HepG2 (cell line): ENCODE data around the gene ZNF446. TPM values are rescaled to one million over a fixed set of nuclear protein-coding genes. Genes with fewer than 3 reads are reported as not detected.

Experiments used
- HDAC6 ChIP-seq: fragments of 200-600 bp; sonication (generic); IDR thresholded peaks from 2 replicates; pipeline ENCODE4 v1.7.0; 2017; ENCODE audit warnings: mild to moderate bottlenecking, antibody characterized with exemption, low read length, low read depth
- HNRNPLL ChIP-seq: fragments of 200-400 bp; formaldehyde crosslinking; IDR thresholded peaks from 2 replicates; pipeline ENCODE4 v1.6.1; 2017; ENCODE audit warnings: mild to moderate bottlenecking, low read depth, low read length; ENCODE audit not compliant: poor library complexity, severe bottlenecking
- KMT2B ChIP-seq: IDR thresholded peaks from 2 replicates; pipeline ENCODE4 v1.6.1; 2016; ENCODE audit warnings: missing genetic modification reagents, missing compliant biosample characterization
- MXD3 ChIP-seq: IDR thresholded peaks from 2 replicates; pipeline ENCODE4 v1.6.1; 2016; ENCODE audit warnings: mild to moderate bottlenecking, missing biosample characterization, missing genetic modification reagents
- POLR2AphosphoS5 ChIP-seq: IDR thresholded peaks from 2 replicates; pipeline ENCODE4 v1.6.1; 2012; ENCODE audit warnings: low read depth, low read length
- REPIN1 ChIP-seq: sonication (generic); formaldehyde crosslinking; IDR thresholded peaks from 2 replicates; pipeline ENCODE4 v1.8.0; 2022; ENCODE audit warnings: missing genetic modification reagents, low read depth, mild to moderate bottlenecking, borderline replicate concordance
- SMAD9 ChIP-seq: sonication (generic); formaldehyde crosslinking; IDR thresholded peaks from 2 replicates; pipeline ENCODE4 v1.5.1; 2020; ENCODE audit warnings: mild to moderate bottlenecking, missing genetic modification reagents
- SOX6 ChIP-seq, 2 experiments: fragments of 450-650 bp in 1 of 2; sonication (generic) in 1 of 2; formaldehyde crosslinking in 1 of 2; IDR thresholded peaks; 2 replicates each; pipeline versions ENCODE4 v1.4.0 to v1.6.1; 2017 to 2020; ENCODE audit warnings: antibody characterized with exemption in 1 of 2, mild to moderate bottlenecking in 1 of 2, missing genetic modification reagents in 1 of 2
- ZKSCAN8 ChIP-seq: IDR thresholded peaks from 2 replicates; pipeline ENCODE4 v1.6.1; 2016; ENCODE audit warnings: borderline replicate concordance, missing genetic modification reagents, missing compliant biosample characterization
- ZNF407 ChIP-seq: sonication (generic); formaldehyde crosslinking; IDR thresholded peaks from one replicate; pipeline ENCODE4 v1.5.1; 2020; ENCODE audit warnings: mild to moderate bottlenecking, missing genetic modification reagents; ENCODE audit errors: not compliant biosample characterization
- ZNF460 ChIP-seq: sonication (generic); formaldehyde crosslinking; IDR thresholded peaks from 2 replicates; pipeline ENCODE4 v1.5.1; 2020; ENCODE audit warnings: missing genetic modification reagents, mild to moderate bottlenecking, borderline replicate concordance
- ZNF510 ChIP-seq: sonication (generic); formaldehyde crosslinking; IDR thresholded peaks from 2 replicates; pipeline ENCODE4 v1.4.0; 2020; ENCODE audit warnings: low read depth, mild to moderate bottlenecking, missing genetic modification reagents
- ZNF567 ChIP-seq: sonication (generic); formaldehyde crosslinking; IDR thresholded peaks from 2 replicates; pipeline ENCODE4 v1.8.1; 2023; ENCODE audit warnings: mild to moderate bottlenecking, missing genetic modification reagents, borderline replicate concordance
- ZNF572 ChIP-seq: sonication (generic); formaldehyde crosslinking; IDR thresholded peaks from 2 replicates; pipeline ENCODE4 v1.5.1; 2020; ENCODE audit warnings: mild to moderate bottlenecking, missing genetic modification reagents
- ZNF749 ChIP-seq: sonication (generic); formaldehyde crosslinking; IDR thresholded peaks from 2 replicates; pipeline ENCODE4 v1.8.0; 2022; ENCODE audit warnings: mild to moderate bottlenecking, missing genetic modification reagents, moderate library complexity, borderline replicate concordance
- polyA plus RNA-seq, 8 experiments: library from polyadenylated mRNA; depleted of rRNA in 3 of 8; stranded (reverse) in 7 of 8; unstranded in 1 of 8; fragments of >200 nt; fragmentation: Illumina TruSeq in 4 of 8; extraction: Trizol in 4 of 8; gene quantifications; 2 replicates each; pipeline versions ENCODE4 v1.2.1 to v1.2.3, GENCODE V29; 2011 to 2016; ENCODE audit warnings: low read depth in 4 of 8, missing spikeins in 1 of 8, mixed read lengths in 1 of 8; ENCODE audit not compliant: insufficient read depth in 1 of 8
- total RNA-seq, 5 experiments: library from RNA; depleted of rRNA; stranded (reverse); fragments of >200 nt; fragmentation: Illumina TruSeq; extraction: Trizol; gene quantifications; 2 replicates each; pipeline ENCODE4 v1.2.3, GENCODE V29; 2016; ENCODE audit warnings: low read depth in 1 of 5
- TF ChIP-seq, protein P1 (sequence below): IDR thresholded peaks from 2 replicates; pipeline ENCODE4 v1.6.1; 2016; ENCODE audit warnings: missing biosample characterization, missing genetic modification reagents, low read depth
- TF ChIP-seq, protein P2 (sequence below): sonication (generic); formaldehyde crosslinking; IDR thresholded peaks from 2 replicates; pipeline ENCODE4 v1.4.0; 2020; ENCODE audit warnings: missing genetic modification reagents

Gene ZNF446
- total and polyA plus RNA-seq, 2 of the 13 experiments (the other 11 are each of a cell fraction or from before 2014, with no cell fraction given): 3.0 to 3.6 TPM

DNA sequence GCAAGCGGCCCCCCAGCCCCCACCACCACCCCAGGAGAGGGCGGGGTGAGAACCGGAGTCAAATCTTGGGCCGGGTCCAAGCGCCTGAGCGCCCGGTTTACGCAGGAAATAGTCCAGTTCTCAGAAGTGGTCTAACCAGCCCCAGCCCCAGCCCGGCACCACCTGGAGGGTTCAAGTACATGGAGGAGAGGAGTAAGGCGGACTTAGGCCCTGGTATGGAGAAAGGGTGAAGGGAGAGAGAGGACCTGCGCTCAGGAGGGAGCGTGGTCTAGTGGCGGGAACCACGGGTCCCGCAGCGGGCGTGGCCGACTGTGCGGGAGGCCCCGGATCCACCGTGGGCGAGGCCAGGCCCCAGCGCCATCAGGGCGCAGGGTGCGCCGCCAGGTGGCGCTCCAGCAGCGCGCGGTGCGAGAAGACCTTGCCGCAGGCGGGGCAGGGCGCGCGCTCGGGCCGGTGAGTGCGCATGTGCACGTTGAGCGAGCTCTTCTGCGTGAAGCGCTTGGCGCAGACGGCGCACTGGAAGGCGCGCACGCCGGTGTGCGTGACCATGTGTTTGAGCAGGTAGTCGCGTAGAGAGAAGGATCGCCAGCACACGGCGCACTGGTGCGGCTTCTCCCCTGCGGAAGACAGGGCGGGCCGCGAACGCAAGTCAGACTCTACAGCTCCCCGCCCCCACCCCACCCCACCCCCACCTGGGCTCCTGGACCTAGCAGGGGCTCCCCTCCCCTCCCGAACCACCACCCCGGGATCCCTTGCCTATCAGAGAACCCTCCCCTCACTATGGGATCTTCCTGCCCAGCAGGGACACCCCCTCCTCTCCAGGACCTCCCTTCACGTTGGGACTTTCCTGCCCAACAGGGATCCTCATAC, 37.8 kb downstream of the ZNF446 start (continued):
- TF ChIP-seq ZNF749 (peak; percentile 87), ZNF510 (no peak), ZNF567 (CRISPR knock-in tag) (no peak), SOX6 (IDR thresholded peaks at IDR 0.05) (no peak), SOX6 (CRISPR knock-in tag; IDR thresholded peaks at IDR 0.05) (peak; percentile 35; the same call in 1 of the 2 replicates), ZNF460 (CRISPR knock-in tag) (no peak), SMAD9 (CRISPR knock-in tag) (no peak), HDAC6 (no peak), ZNF407 (CRISPR knock-in tag) (no peak), HNRNPLL (peak; percentile 99), REPIN1 (CRISPR knock-in tag) (peak; percentile 69), POLR2AphosphoS5 (peak; percentile 92), ZKSCAN8 (CRISPR knock-in tag) (no peak), ZNF572 (CRISPR knock-in tag) (no peak), KMT2B (no peak), MXD3 (CRISPR knock-in tag) (peak; percentile 71)
- TF ChIP-seq, protein P1, sequence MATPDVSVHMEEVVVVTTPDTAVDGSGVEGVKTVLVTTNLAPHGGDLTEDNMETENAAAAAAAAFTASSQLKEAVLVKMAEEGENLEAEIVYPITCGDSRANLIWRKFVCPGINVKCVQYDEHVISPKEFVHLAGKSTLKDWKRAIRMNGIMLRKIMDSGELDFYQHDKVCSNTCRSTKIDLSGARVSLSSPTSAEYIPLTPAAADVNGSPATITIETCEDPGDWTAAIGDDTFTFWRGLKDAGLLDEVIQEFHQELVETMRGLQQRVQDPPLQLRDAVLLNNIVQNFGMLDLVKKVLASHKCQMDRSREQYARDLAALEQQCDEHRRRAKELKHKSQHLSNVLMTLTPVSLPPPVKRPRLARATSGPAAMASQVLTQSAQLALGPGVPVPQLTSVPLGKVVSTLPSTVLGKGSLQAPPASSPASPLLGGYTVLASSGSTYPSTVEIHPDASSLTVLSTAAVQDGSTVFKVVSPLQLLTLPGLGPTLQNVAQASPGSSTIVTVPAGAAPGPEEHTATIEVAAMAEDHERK (CRISPR knock-in tag): peak; percentile 88
- TF ChIP-seq, protein P2, sequence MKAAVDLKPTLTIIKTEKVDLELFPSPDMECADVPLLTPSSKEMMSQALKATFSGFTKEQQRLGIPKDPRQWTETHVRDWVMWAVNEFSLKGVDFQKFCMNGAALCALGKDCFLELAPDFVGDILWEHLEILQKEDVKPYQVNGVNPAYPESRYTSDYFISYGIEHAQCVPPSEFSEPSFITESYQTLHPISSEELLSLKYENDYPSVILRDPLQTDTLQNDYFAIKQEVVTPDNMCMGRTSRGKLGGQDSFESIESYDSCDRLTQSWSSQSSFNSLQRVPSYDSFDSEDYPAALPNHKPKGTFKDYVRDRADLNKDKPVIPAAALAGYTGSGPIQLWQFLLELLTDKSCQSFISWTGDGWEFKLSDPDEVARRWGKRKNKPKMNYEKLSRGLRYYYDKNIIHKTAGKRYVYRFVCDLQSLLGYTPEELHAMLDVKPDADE (CRISPR knock-in tag): peak; percentile 55; the same call in 1 of the 2 replicates
